ENCODE measurements around the gene LRMDA.

DNA sequence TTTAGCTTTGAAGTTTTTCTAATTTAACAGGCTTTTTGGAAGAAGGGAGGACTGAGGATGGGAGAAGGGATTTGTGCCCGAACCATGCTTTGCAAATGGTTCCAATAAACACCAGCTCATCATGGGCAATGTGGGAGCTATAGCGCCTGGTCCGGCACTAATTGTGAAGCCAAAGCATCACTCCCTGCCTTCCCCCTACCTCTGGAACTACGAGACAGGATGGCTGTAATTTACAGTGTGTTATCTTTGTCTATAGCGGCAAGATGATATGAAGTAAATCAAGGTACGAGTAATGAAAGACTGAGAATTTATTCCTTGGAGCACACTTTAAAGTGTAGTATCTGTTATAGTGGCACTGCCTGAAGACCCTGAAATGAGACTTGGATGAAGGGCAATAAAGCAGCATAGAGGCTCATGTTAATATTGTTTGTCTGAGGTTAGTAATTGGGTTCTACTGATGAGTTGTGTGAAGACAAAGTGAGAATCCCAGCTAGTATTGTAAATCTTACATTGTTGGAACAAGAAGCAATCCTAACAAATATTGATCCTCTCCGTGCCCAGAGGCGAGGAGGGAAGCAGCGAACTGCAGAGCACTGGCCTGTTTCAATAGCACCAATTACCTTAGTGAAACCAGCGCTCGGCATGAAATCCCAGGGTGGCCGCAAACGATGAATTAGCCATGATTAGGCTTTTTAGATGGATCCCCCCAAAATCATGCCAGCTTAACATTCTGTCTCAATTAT, 507.1 kb downstream of the LRMDA start:
- TF ChIP-seq, protein P1, sequence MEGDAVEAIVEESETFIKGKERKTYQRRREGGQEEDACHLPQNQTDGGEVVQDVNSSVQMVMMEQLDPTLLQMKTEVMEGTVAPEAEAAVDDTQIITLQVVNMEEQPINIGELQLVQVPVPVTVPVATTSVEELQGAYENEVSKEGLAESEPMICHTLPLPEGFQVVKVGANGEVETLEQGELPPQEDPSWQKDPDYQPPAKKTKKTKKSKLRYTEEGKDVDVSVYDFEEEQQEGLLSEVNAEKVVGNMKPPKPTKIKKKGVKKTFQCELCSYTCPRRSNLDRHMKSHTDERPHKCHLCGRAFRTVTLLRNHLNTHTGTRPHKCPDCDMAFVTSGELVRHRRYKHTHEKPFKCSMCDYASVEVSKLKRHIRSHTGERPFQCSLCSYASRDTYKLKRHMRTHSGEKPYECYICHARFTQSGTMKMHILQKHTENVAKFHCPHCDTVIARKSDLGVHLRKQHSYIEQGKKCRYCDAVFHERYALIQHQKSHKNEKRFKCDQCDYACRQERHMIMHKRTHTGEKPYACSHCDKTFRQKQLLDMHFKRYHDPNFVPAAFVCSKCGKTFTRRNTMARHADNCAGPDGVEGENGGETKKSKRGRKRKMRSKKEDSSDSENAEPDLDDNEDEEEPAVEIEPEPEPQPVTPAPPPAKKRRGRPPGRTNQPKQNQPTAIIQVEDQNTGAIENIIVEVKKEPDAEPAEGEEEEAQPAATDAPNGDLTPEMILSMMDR (IDR thresholded peaks at IDR 0.05): no peak
- TF ChIP-seq POLR2A (IDR thresholded peaks at IDR 0.05): no peak
